Body of pancreas (tissue), 4 donors: ENCODE measurements around the gene PKMYT1. TPM values are rescaled to one million over a fixed set of nuclear protein-coding genes. Genes with fewer than 3 reads are reported as not detected.

ENCODE experiments used
- ATAC-seq: fragments of 150-250 bp; one replicate; pipeline ENCODE4 v1.9.1; 2016
- DNase-seq, 4 donors: peaks; one replicate each; pipeline ENCODE4 v3.0.0-alpha.2; 2019
- H3K27ac ChIP-seq, 4 donors: fragments of 200-600 bp; sonication (generic); 1 replicate in 3 of 4; 2 replicates in 1 of 4; pipeline versions ENCODE4 v1.5.1 to v1.6.1; 2016 to 2019; ENCODE audit warnings: mild to moderate bottlenecking in 1 of 4, mixed read lengths in 1 of 4, moderate library complexity in 1 of 4
- H3K27me3 ChIP-seq, 2 donors: fragments of 200-600 bp; sonication (generic); one replicate each; pipeline ENCODE4 v1.6.0; 2016; ENCODE audit warnings: mild to moderate bottlenecking in 1 of 2
- H3K36me3 ChIP-seq, 2 donors: fragments of 200-600 bp; sonication (generic); replicated peaks in 1 of 2; 2 replicates each; pipeline ENCODE4 v1.5.1; 2016; ENCODE audit warnings: low read depth in 2 of 2; ENCODE audit not compliant: insufficient read depth in 1 of 2
- H3K4me1 ChIP-seq: fragments of 200-600 bp; sonication (generic); one replicate; pipeline ENCODE4 v1.6.0; 2016
- H3K4me3 ChIP-seq, 2 donors: fragments of 200-600 bp; sonication (generic); 1 replicate in 1 of 2; 2 replicates in 1 of 2; pipeline ENCODE4 v1.5.1; 2016 to 2019
- H3K9me3 ChIP-seq, 3 donors: fragments of 200-600 bp; sonication (generic); 1 replicate in 2 of 3; 2 replicates in 1 of 3; pipeline ENCODE4 v1.5.1; 2016
- POLR2A ChIP-seq, 3 donors: fragments of 450-650 bp; IDR thresholded peaks; one replicate each; pipeline ENCODE4 v1.6.1; 2016; ENCODE audit warnings: antibody characterized with exemption in 3 of 3, mild to moderate bottlenecking in 2 of 3
- WGBS, 2 donors: methylation state at CpG; one replicate each; pipeline ENCODE4 v1.1.5; 2017; 5-methylcytosine and 5-hydroxymethylcytosine counted together
- intact Hi-C: fragments of 100-400 bp; cut with DNase I; formaldehyde crosslinking; loops from one replicate; pipeline ENCODE4 v1.15.1; 2023
- total RNA-seq, 2 donors: library from RNA; depleted of rRNA; stranded (reverse); fragments of >200 nt; gene quantifications; one replicate each; pipeline ENCODE4 v1.1.0, GENCODE V29; 2016
- TF ChIP-seq, protein P1 (sequence below), 7 experiments: fragments of 450-650 bp in 4 of 7; fragments of 200-600 bp in 3 of 7; sonication (generic) in 3 of 7; IDR thresholded peaks; one replicate each; pipeline ENCODE4 v1.5.1; 2016 to 2019; ENCODE audit warnings: antibody characterized with exemption in 7 of 7

The PKMYT1 gene
- total RNA-seq, 2 donors from 2014 or later: 0.26 TPM; not detected in 1

DNA sequence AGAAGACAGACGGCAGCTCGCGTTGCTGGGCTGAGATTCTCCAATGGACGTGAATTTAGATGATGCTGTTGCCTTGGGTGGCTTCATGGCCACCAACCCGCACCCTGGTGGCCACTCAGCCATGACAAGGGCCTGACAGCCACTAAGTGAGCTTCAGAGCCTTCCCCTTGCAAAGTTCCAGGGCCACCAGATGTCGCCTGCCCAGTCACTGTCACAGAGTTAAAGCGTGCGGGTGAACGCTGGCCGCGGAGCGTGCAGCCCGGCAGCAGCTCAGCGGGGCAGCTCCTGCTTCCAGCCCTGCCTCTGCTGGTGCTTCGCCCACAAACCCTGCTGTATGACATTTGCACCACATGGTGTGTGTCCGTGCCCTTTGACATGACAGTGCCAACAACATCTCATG is 29.5 kb downstream of the PKMYT1 start:
- no peak for TF ChIP-seq POLR2A (IDR thresholded peaks at IDR 0.05)
- TF ChIP-seq, protein P1, sequence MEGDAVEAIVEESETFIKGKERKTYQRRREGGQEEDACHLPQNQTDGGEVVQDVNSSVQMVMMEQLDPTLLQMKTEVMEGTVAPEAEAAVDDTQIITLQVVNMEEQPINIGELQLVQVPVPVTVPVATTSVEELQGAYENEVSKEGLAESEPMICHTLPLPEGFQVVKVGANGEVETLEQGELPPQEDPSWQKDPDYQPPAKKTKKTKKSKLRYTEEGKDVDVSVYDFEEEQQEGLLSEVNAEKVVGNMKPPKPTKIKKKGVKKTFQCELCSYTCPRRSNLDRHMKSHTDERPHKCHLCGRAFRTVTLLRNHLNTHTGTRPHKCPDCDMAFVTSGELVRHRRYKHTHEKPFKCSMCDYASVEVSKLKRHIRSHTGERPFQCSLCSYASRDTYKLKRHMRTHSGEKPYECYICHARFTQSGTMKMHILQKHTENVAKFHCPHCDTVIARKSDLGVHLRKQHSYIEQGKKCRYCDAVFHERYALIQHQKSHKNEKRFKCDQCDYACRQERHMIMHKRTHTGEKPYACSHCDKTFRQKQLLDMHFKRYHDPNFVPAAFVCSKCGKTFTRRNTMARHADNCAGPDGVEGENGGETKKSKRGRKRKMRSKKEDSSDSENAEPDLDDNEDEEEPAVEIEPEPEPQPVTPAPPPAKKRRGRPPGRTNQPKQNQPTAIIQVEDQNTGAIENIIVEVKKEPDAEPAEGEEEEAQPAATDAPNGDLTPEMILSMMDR (IDR thresholded peaks at IDR 0.05): no peak
- no peak for ATAC-seq
- H3K4me1 ChIP-seq: peaks cover 12% of the 10 kb centered on the region
- no peak overlapping the region for H3K27ac ChIP-seq
- DNase-seq: no peak
- intact Hi-C loops: no loop called here
- no peaks in the 10 kb centered on the region for H3K27me3 ChIP-seq
- H3K4me3 ChIP-seq: no peak overlapping the region
- no peaks in the 10 kb centered on the region for H3K9me3 ChIP-seq
- peaks cover 0 to 3% of the 10 kb centered on the region in 2 donors for H3K36me3 ChIP-seq
- 77 to 88% methylated on average over 3 to 16 of the region's 16 CpGs for WGBS, 2 donors

DNA sequence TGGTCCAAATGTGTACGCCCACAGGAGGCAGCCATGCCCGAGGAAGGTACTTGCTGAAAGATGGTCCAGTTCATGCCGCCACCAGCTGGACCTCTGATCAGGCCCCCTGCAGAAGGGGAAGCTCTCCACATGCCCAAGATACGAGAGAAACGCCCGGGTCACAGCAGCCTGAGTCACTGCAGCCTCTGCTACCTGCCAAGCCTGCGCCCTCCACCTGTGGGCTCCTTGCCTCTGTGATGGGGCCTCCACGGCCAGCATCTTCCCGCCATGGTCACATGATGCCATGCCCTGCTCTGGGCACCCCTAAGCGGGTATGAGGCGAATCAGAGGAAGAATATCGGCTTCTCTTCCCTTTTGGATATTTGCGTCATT is 29.9 kb downstream of the PKMYT1 start:
- H3K27ac ChIP-seq: no peak overlapping the region
- DNase-seq: no peak
- no peak overlapping the region for H3K4me3 ChIP-seq
- peaks cover 0 to 3% of the 10 kb centered on the region in 2 donors for H3K36me3 ChIP-seq
- ATAC-seq: no peak
- no peaks in the 10 kb centered on the region for H3K27me3 ChIP-seq
- TF ChIP-seq, protein P1 (IDR thresholded peaks at IDR 0.05): no peak
- no peak for TF ChIP-seq POLR2A (IDR thresholded peaks at IDR 0.05)
- H3K4me1 ChIP-seq: peaks cover 12% of the 10 kb centered on the region
- 90 to 93% methylated on average over 7 to 13 of the region's 13 CpGs for WGBS, 2 donors
- intact Hi-C loops: no loop called here
- H3K9me3 ChIP-seq: no peaks in the 10 kb centered on the region

DNA sequence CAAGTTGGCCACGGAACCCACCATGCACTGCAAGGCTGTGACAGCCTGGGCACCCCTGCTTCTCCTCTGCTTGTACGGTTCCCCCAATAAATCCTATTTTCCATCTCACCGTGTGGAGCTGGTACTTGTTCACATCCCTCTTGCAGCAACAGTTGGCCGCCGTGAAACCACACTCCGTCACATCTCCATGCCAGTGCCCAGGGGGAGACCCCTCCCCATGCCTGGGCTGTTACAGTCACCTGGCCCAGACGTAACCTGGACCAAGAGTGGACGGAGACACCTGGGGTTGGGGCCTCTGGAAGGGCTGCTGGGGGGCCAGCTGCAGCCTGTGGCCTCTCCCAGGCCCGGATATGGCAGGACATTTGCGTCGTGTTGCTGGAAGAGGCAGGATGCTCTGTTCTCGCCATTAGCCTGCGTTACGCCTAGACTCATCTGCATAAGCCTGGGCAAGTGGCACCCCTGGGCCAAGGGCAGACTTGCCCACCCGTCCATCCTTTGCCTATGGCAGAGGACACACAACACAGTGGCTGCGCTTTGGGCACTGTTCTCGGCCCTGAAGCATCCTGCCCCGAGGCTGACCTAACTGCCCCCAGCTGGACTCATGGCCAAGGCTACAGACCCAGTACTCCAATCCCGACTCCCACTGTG is 30.4 kb downstream of the PKMYT1 start:
- Histone ChIP-seq H3K27me3 (no peaks in the 10 kb centered on the region), H3K9me3 (no peaks in the 10 kb centered on the region), H3K4me3 (no peak overlapping the region), H3K27ac (no peak overlapping the region), H3K36me3 (peaks cover 0 to 3% of the 10 kb centered on the region in 2 donors), H3K4me1 (peaks cover 12% of the 10 kb centered on the region)
- TF ChIP-seq POLR2A (IDR thresholded peaks at IDR 0.05): no peak
- TF ChIP-seq, protein P1 (IDR thresholded peaks at IDR 0.05): no peak
- ATAC-seq (no peak), DNase-seq (no peak)
- WGBS, 2 donors: 84 to 86% methylated on average over 5 to 19 of the region's 19 CpGs
- intact Hi-C loops: no loop called here

DNA sequence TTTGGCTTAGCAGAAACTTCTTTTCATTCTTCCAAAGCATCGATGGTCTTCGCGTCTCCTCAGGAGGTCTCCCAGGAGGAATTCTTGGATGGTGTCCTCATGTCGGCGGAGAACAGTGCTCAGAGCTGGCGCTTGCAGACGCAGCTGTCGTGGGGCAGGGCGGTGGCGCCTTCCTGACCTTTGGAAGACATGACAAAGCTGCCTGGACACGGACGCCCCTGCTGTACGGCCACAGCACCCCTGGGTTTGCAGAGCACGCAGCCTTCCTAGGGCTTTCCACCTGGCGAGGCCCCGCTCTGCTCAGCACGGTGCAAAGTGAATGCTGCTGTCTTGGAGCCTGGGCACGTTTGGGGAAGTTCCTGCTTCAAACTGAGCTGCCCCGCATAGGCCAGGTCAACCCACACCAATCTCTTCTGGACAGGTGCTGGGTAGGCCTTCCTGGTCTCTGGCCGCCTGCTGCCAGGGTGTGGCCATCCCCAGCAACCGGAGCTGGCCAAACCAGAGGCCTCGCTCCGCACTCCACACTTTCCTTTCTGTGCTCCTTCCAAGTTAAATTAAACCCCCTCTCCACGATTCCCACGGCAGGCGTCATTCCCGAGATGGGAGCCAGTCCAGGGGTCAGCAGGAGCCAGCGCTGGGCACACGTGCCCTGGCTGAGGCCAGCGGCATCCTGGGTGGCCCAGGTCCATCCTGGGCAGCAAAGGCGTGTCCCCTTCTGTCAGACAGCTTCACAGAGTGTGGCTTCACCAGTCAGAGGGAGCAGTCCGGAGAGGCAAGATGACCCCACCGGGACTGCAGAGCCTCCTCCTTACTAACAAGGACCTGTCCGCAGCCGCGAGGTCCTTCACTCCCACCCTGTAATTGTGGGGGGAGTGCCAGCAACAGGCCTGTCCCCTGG is 31.2 kb downstream of the PKMYT1 start:
- no peak overlapping the region for H3K27ac ChIP-seq
- TF ChIP-seq, protein P1 (IDR thresholded peaks at IDR 0.05): no peak
- ATAC-seq: no peak
- H3K4me1 ChIP-seq: peaks cover 7% of the 10 kb centered on the region
- no peaks in the 10 kb centered on the region for H3K9me3 ChIP-seq
- DNase-seq: no peak
- intact Hi-C loops: no loop called here
- peaks cover 0 to 3% of the 10 kb centered on the region in 2 donors for H3K36me3 ChIP-seq
- H3K27me3 ChIP-seq: no peaks in the 10 kb centered on the region
- H3K4me3 ChIP-seq: no peak overlapping the region
- 82 to 84% methylated on average over 6 to 30 of the region's 36 CpGs for WGBS, 2 donors
